HL-60/S4 treated with retinoic acid at 250 ng/mL for 4 days and 3 days (cell line): ENCODE measurements around the gene CHRM4.

Source experiments
- in situ Hi-C: fragments of 300-500 bp; cut with MboI; formaldehyde crosslinking; loops from 2 replicates; pipeline ENCODE4 v1.7.0; 2022; ENCODE audit warnings: low sequenced_read_pairs

Gene CHRM4

GRCh38 chr11:46404476-46405017 is 13.0 kb upstream of the CHRM4 start:
- in situ Hi-C loops, result no loop called here

GRCh38 chr11:46402957-46403902 is 11.7 kb upstream of the CHRM4 start:
- in situ Hi-C loops, result no loop called here

GRCh38 chr11:46397526-46397925 is 6.0 kb upstream of the CHRM4 start:
- in situ Hi-C loops, result loop anchor here (10.0 kb wide), 1 partner anchor 137 kb away; no protein-coding TSS in a partner anchor

GRCh38 chr11:46393759-46394158 is 2.2 kb upstream of the CHRM4 start:
- in situ Hi-C loops, result loop anchor here (10.0 kb wide), 1 partner anchor 141 kb away; no protein-coding TSS in a partner anchor

DNA sequence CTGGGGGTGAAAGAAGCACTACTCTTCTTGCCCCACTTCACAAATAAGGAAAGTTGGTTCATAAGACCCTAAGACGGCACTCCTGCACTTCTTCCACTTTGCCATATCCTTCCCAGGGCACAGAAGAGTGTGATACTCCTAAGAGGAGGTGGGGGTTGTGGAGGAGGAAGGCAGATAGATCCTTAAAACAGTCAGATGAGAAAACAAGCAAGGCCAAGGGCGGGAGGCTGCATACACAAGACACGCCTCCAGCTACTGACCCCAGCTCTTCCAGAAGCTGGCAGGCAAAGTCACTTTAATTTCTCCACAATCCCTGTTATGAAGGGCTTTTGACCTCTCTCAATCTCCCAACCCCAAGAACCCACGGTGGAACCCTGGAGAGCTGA is 1.6 kb upstream of the CHRM4 start:
- in situ Hi-C loops, result loop anchor here (10.0 kb wide), 1 partner anchor 142 kb away; no protein-coding TSS in a partner anchor

GRCh38 chr11:46392421-46393230 is 1.1 kb upstream of the CHRM4 start:
- in situ Hi-C loops, result loop anchor here (10.0 kb wide), 1 partner anchor 142 kb away; no protein-coding TSS in a partner anchor

DNA sequence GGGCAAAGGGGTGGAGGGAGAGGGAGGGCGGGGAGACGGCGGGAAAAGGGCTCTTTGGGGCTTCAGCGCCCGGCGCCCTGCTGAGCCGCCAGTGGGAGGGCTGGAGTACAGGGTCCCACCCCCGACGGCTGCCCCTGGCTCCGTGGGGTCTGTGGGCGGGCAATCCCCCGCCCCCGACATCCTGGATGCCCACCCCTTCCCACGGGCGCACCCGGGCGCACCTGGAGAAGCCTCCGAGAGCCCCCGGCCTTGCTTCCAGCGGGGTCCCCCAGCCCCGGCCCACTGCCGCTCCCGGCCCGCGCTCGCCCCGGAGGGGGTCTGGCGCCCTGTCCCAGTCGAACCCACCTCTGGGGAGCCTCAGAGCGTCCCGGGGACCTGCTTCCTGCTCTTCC is 394 bp downstream of the CHRM4 start:
- in situ Hi-C loops, result loop anchor here (10.0 kb wide), 1 partner anchor 144 kb away; no protein-coding TSS in a partner anchor

- in situ Hi-C loops, result loop anchor here (10.0 kb wide), 1 partner anchor 144 kb away; no protein-coding TSS in a partner anchor
Observed at GRCh38 chr11:46390331-46391171, 1.0 kb downstream of the CHRM4 start.

DNA sequence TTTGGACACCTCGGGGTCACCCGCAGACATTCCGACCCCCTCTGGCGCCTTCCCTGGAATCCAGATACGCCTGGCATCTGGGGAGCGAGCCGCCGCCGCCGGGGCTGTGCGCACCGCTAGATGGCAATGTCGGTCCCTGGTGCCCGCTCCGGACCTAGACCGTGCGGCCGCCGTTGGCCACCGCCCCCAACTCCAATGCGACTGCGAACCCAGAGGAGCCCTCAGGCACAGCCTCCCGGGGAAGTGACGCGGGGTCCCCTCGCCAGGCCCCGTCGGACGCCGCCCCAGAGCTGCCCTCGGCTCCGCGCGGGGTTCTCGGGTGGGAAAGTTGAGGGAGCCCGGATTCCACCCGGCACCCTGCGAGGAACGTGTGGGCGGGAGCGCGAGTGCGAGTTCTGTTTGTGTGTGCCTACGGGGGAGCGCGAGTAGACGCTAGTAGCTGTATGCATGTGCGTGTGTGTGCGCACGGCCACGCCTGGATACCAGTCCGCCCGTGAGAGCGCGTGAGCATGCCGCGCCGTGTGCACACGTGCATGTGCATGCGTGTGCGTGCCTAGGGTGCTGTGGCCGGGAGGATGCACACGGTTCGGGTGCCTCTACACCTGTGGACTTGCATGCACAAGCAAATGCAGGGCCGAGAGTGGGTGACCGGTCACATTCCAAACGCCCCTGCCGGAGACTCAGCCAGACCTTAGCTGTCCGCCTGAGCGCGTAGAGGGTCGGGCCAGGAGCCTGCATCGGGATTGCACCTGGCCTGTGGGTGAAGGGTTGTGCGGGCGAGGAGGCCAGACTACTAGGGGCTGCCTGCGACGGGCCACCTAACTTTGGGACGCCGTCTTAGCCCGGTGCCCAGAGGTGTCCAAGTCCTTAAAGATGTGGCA is 1.9 kb downstream of the CHRM4 start:
- in situ Hi-C loops, result loop anchor here (10.0 kb wide), 1 partner anchor 145 kb away; no protein-coding TSS in a partner anchor

DNA sequence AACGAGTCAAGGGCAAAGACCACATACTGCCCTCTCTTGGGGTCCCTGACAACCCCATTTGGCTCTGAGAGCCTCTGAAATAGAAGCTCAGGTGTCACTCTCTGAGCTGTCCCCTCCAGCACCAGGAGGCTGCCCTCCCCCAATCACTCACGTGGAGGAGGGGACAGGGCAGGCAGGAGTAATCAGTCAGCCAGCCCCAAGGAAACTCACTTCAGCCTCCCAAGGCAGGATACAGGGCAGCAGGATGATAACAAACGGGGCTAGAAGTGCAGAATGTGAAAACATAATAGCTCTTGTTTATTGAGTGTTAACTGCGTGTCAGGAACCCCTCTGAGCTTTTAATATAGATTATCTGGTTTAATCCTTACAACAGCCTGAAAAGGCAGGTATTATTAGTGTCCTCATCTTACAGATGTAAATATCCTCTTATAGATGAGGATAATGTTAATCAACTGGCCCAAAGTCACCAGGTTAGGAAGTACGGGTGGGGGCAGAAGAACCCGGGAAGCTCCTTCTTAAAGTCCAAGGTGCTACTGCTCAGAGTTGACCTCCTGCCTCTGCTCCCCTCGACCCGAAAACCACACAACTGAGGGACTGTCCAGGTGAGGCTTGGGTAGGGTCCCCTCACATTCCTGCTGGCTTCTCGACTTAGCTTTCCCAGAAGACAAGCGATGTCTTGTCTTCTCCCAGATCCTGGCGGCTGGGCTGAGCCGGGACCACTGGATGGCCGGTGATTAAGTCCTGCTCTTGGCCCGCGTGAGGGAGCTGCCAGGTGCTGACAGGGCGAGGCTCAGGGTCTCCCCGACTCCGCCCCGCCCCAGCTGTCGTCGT is 2.7 kb downstream of the CHRM4 start:
- in situ Hi-C loops, result no loop called here

DNA sequence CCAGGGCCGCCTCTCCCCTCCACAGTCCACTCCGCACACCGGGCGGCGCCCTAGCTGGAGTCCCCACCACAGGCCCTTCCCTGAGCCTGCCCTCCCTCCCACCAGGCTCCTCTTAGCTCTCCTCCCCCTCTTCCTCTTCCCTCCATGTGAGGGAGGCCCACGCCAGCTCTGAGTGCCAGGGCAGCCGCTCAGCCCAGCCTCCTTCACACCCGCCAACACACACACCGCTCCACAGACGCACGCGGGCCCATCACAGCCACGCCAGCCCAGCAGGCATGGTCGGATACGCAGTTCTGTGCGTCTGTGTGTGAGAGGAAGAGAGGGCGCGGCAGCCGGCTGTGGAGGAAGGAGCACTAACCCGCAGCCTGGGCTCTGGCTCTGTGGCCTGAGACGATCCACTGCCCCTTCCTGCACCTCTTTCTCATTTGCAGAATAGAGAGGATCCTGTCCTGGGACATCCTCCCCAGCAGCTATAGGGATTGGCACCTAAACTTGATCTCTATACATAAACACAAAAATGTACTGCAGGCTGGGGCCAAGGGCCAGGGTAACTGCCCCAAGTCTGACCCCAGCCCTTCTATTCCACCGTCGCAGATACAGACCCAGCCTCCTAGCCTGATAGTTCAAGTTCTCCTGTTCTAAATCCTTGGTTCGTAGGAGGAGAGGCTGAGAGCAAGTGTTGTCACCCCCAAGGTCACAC is 3.5 kb downstream of the CHRM4 start:
- in situ Hi-C loops, result no loop called here

DNA sequence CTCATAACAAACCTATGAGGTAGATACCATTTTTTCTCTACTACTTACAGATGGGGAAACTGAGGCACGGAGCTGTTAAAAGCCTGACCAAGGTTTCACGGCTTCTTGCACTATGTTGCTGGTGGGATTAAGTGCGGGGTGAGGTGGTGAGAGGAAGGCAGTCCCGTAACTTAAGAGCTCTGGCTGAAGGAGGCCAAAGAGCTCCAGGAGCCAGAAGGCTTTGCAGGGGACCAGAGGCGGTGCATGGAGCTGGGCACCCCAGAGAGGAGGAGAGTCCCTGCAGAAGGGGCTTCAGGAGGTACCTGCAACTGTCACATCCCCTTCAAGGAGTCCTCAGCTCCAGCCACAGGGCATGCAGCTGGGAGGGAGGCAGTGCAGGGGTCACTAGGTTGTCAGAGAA is 4.1 kb downstream of the CHRM4 start:
- in situ Hi-C loops, result no loop called here

GRCh38 chr11:46386674-46387073 is 4.9 kb downstream of the CHRM4 start:
- in situ Hi-C loops, result no loop called here

DNA sequence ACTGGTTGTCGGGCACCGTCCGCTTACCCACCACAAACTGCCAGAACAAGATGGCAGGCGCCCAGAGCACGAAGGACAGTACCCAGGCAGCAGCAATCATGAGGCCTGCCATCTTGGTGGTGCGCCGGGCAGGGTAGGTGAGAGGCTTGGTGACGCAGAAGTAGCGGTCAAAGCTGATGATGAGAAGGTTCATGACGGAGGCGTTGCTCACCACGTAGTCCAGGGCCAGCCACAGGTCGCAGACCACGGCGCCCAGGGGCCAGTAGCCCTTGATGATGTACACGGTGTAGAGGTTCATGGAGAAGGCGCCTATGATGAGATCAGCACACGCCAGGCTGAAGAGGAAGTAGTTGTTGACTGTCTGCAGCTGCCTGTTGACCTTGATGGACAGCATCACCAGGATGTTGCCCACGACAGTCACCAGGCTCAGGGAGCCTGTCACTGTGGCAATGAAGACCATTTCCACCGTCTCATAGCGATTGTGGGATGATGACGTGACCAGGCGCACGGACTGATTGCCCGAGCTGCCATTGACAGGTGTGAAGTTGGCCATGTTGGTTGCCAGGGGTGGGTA is 5.5 kb downstream of the CHRM4 start:
- in situ Hi-C loops, result no loop called here

- in situ Hi-C loops, result no loop called here
Observed at GRCh38 chr11:46385169-46386004, 6.2 kb downstream of the CHRM4 start.

DNA sequence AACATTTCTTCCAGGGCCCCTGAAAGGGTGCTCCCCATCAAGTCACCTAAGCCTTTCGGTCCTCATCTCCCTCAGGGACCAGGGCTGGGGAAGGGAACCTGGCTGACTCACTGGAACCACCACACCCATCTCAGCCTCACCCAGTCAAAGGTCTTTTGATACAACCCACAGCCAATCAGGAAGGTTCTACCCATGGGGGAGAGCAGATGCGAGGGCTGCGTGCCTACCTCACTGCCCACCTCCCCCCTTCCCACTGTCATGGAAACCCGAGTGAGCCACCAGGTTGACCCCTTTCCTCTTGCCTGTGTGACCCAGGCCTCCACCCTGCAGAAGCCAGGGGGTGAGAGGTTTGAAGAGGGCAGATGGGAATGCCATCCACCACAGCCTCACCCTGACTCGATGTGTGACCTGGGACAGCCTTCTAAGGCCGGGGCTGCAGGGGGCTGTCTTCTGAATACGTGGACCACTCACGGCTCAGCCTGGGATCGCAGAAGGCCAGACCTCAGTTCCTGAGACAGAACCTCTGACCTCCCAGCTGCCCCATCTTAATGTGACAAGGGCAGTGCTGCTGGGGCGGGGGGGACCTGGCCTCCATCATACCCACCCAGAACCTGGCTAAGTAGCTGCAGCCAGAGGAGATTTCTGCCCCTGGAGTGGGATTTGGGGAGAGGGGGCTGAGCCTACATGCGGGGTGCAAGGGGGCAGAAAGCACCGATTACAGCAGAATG is 7.4 kb downstream of the CHRM4 start:
- in situ Hi-C loops, result no loop called here
